HepG2 (cell line): ENCODE results near the gene ZDHHC19. TPM values are rescaled to one million over a fixed set of nuclear protein-coding genes. Genes with fewer than 3 reads are reported as not detected.
A peak's percentile ranks its signal among the peaks of the same experiment; 100 is the strongest.

ENCODE experiments used
- HIVEP1 ChIP-seq: sonication (generic); formaldehyde crosslinking; IDR thresholded peaks from 2 replicates; pipeline ENCODE4 v1.4.0; 2020; ENCODE audit warnings: mild to moderate bottlenecking, missing genetic modification reagents
- KDM5B ChIP-seq: sonication (generic); formaldehyde crosslinking; IDR thresholded peaks from 2 replicates; pipeline ENCODE4 v1.4.0; 2020; ENCODE audit warnings: missing genetic modification reagents, mild to moderate bottlenecking, borderline replicate concordance
- TEAD3 ChIP-seq: optimal IDR thresholded peaks from 2 replicates; pipeline ENCODE3; 2016; ENCODE audit warnings: borderline replicate concordance
- ZNF580 ChIP-seq: IDR thresholded peaks from 2 replicates; pipeline ENCODE4 v1.6.1; 2016; ENCODE audit warnings: low read depth, borderline replicate concordance
- polyA plus RNA-seq, 8 experiments: library from polyadenylated mRNA; depleted of rRNA in 3 of 8; stranded (reverse) in 7 of 8; unstranded in 1 of 8; fragments of >200 nt; fragmentation: Illumina TruSeq in 4 of 8; extraction: Trizol in 4 of 8; gene quantifications; 2 replicates each; pipeline versions ENCODE4 v1.2.1 to v1.2.3, GENCODE V29; 2011 to 2016; ENCODE audit warnings: low read depth in 4 of 8, missing spikeins in 1 of 8, mixed read lengths in 1 of 8; ENCODE audit not compliant: insufficient read depth in 1 of 8
- total RNA-seq, 5 experiments: library from RNA; depleted of rRNA; stranded (reverse); fragments of >200 nt; fragmentation: Illumina TruSeq; extraction: Trizol; gene quantifications; 2 replicates each; pipeline ENCODE4 v1.2.3, GENCODE V29; 2016; ENCODE audit warnings: low read depth in 1 of 5
- TF ChIP-seq, protein P1 (sequence below): sonication (generic); formaldehyde crosslinking; IDR thresholded peaks from 2 replicates; pipeline ENCODE4 v1.5.0; 2020; ENCODE audit warnings: mild to moderate bottlenecking, missing genetic modification reagents
- TF ChIP-seq, protein P2 (sequence below): sonication (generic); formaldehyde crosslinking; IDR thresholded peaks from 2 replicates; pipeline ENCODE4 v1.5.1; 2020; ENCODE audit warnings: mild to moderate bottlenecking, missing genetic modification reagents, moderate library complexity

ZDHHC19 gene
- total and polyA plus RNA-seq, 2 of the 13 experiments (the other 11 are each of a cell fraction or from before 2014, with no cell fraction given), result 0.22 to 0.53 TPM

DNA sequence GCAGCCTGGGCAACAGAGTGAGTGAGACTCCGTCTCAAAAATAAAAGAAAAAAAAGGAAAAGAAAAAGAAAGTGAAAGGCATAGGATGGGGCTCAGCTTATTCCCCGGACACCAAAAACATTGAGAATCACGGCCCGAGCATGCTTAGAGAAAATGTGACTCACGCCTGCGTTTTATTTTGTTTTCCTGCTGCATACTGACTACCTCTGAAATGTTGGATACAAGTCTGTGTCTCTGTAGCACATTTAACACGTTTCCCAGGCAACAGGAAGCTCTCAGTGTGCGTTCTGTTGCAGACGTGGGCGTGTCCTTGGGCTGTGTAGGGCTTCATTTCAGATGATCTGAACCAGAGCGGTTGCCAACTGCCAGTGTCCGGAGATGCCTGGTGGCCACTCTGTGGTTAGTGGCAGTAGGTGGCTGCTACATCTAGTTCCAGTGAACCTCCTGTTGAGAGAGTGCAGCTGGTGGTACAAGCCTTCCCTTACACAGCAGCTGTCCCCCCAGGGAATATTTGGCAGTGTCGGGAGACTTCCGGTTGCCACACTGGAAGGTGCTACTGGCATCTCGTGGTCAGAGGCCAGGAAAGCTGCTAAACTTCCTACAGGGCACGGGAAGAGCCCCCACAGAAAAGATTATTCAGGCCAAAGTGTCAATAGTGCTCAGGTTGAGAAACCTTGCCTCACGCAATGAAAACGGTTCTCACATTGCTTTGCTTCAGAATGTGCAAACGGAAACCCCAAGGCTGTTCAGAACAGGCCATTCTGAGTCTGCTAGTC lies 8.2 kb upstream of the ZDHHC19 start (continued):
- TF ChIP-seq, protein P1, sequence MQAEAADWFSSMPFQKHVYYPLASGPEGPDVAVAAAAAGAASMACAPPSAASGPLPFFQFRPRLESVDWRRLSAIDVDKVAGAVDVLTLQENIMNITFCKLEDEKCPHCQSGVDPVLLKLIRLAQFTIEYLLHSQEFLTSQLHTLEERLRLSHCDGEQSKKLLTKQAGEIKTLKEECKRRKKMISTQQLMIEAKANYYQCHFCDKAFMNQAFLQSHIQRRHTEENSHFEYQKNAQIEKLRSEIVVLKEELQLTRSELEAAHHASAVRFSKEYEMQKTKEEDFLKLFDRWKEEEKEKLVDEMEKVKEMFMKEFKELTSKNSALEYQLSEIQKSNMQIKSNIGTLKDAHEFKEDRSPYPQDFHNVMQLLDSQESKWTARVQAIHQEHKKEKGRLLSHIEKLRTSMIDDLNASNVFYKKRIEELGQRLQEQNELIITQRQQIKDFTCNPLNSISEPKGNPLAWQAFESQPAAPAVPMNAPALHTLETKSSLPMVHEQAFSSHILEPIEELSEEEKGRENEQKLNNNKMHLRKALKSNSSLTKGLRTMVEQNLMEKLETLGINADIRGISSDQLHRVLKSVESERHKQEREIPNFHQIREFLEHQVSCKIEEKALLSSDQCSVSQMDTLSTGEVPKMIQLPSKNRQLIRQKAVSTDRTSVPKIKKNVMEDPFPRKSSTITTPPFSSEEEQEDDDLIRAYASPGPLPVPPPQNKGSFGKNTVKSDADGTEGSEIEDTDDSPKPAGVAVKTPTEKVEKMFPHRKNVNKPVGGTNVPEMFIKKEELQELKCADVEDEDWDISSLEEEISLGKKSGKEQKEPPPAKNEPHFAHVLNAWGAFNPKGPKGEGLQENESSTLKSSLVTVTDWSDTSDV (CRISPR knock-in tag), result no peak
- TF ChIP-seq ZNF580, result no peak
- TF ChIP-seq TEAD3 (CRISPR knock-in tag), result peak; percentile 15
- TF ChIP-seq KDM5B, result 0 out of 2 replicates have a peak, but pooled peaks have one; percentile 5
- TF ChIP-seq, protein P2, sequence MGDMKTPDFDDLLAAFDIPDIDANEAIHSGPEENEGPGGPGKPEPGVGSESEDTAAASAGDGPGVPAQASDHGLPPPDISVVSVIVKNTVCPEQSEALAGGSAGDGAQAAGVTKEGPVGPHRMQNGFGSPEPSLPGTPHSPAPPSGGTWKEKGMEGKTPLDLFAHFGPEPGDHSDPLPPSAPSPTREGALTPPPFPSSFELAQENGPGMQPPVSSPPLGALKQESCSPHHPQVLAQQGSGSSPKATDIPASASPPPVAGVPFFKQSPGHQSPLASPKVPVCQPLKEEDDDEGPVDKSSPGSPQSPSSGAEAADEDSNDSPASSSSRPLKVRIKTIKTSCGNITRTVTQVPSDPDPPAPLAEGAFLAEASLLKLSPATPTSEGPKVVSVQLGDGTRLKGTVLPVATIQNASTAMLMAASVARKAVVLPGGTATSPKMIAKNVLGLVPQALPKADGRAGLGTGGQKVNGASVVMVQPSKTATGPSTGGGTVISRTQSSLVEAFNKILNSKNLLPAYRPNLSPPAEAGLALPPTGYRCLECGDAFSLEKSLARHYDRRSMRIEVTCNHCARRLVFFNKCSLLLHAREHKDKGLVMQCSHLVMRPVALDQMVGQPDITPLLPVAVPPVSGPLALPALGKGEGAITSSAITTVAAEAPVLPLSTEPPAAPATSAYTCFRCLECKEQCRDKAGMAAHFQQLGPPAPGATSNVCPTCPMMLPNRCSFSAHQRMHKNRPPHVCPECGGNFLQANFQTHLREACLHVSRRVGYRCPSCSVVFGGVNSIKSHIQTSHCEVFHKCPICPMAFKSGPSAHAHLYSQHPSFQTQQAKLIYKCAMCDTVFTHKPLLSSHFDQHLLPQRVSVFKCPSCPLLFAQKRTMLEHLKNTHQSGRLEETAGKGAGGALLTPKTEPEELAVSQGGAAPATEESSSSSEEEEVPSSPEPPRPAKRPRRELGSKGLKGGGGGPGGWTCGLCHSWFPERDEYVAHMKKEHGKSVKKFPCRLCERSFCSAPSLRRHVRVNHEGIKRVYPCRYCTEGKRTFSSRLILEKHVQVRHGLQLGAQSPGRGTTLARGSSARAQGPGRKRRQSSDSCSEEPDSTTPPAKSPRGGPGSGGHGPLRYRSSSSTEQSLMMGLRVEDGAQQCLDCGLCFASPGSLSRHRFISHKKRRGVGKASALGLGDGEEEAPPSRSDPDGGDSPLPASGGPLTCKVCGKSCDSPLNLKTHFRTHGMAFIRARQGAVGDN, result 0 out of 2 replicates have a peak, but pooled peaks have one; percentile 43
- TF ChIP-seq HIVEP1, result 0 out of 2 replicates have a peak, but pooled peaks have one; percentile 26
- TF ChIP-seq, all 625 proteins: peak for 19
